HCT116 (cell line): ENCODE data around the gene MVK. TPM values are rescaled to one million over a fixed set of nuclear protein-coding genes. Genes with fewer than 3 reads are reported as not detected.

Experiments
- ATAC-seq: fragments of 200-7000 bp; cut with Tn5 transposase; 2 replicates; pipeline ENCODE4 v1.9.1; 2020; ENCODE audit warnings: mild to moderate bottlenecking, moderate library complexity
- BruUV-seq: library from RNA; stranded (reverse); fragments of 400-500 nt; replicated peaks from 2 replicates; lab custom pipeline; 2021; lab: Mats Ljungman, UMichigan
- CTCF ChIA-PET: fragments of 300-600 bp; sonication (Branson Sonifier 250); formaldehyde crosslinking; loops from one replicate; lab custom pipeline; 2021; ENCODE audit warnings: antibody characterized with exemption; lab: Charles Lee
- POLR2A ChIA-PET: fragments of 300-600, 350-600 bp; sonication (Branson Sonifier 250); formaldehyde crosslinking; loops from one replicate; lab custom pipeline; 2021; ENCODE audit warnings: antibody characterized with exemption; lab: Charles Lee
- RAD21 ChIA-PET, 2 experiments: fragments of 300-600 bp; sonication (Branson Sonifier 250); formaldehyde crosslinking; loops; one replicate each; lab custom pipeline; 2023; ENCODE audit warnings: low total read pairs in 2 of 2; ENCODE audit not compliant: uncharacterized antibody in 2 of 2, unreplicated experiment in 2 of 2, low non-redundant PET in 1 of 2; lab: Charles Lee
- DNase-seq: peaks from one replicate; pipeline ENCODE4 v3.0.0-alpha.2; 2010; ENCODE audit warnings: low read depth, low spot score
- H2AFZ ChIP-seq: fragments of 200-600 bp; shearing (Covaris generic), sonication (generic); 2 replicates; pipeline ENCODE4 v1.6.1; 2017; ENCODE audit warnings: low read depth, mixed run types, mixed read lengths, antibody characterized with exemption, low read length; ENCODE audit not compliant: poor library complexity, severe bottlenecking
- H3K27ac ChIP-seq: 2 replicates; pipeline ENCODE4 v1.5.1; 2012; ENCODE audit warnings: low read depth, low read length
- H3K27me3 ChIP-seq: fragments of 200-600 bp; sonication (generic); 2 replicates; pipeline ENCODE4 v1.6.1; 2016; ENCODE audit warnings: mixed run types, low read length, mixed read lengths; ENCODE audit not compliant: insufficient read depth
- H3K36me3 ChIP-seq, 2 experiments: fragments of 200-500 bp in 1 of 2; fragments of 200-600 bp in 1 of 2; sonication (Bioruptor generic) in 1 of 2; sonication (generic) in 1 of 2; 2 replicates each; pipeline versions ENCODE4 v1.5.1 to v1.6.1; 2014 to 2016; ENCODE audit warnings: low read length in 2 of 2, inconsistent platforms in 1 of 2, mixed read lengths in 1 of 2, mixed run types in 1 of 2; ENCODE audit not compliant: insufficient read depth in 2 of 2, control insufficient read depth in 1 of 2
- H3K4me1 ChIP-seq, 2 experiments: fragments of 200-600 bp in 1 of 2; sonication (generic) in 1 of 2; 2 replicates each; pipeline versions ENCODE4 v1.5.1 to v1.6.1; 2012 to 2017; ENCODE audit warnings: low read length in 2 of 2, inconsistent platforms in 1 of 2, mild to moderate bottlenecking in 1 of 2, mixed read lengths in 1 of 2, mixed run types in 1 of 2, moderate library complexity in 1 of 2; ENCODE audit not compliant: insufficient read depth in 2 of 2, control insufficient read depth in 1 of 2
- H3K4me2 ChIP-seq: fragments of 200-600 bp; sonication (generic); 2 replicates; pipeline ENCODE4 v1.6.1; 2017; ENCODE audit warnings: mixed run types, low read length, mixed read lengths
- H3K4me3 ChIP-seq, 2 experiments: fragments of 200-600 bp in 1 of 2; sonication (generic) in 1 of 2; replicated peaks in 1 of 2; 2 replicates each; pipeline ENCODE4 v1.5.1; 2011 to 2016; ENCODE audit warnings: low read length in 2 of 2, control low read depth in 1 of 2, low read depth in 1 of 2, mild to moderate bottlenecking in 1 of 2, mixed read lengths in 1 of 2, mixed run types in 1 of 2
- H3K79me2 ChIP-seq: fragments of 200-600 bp; sonication (generic); 2 replicates; pipeline ENCODE4 v1.6.1; 2017; ENCODE audit warnings: mild to moderate bottlenecking, mixed run types, low read length, moderate library complexity, mixed read lengths; ENCODE audit not compliant: insufficient read depth
- H3K9ac ChIP-seq: fragments of 200-600 bp; sonication (generic); 2 replicates; pipeline ENCODE4 v1.6.1; 2016; ENCODE audit warnings: low read length, mixed read lengths
- H3K9me2 ChIP-seq: fragments of 200-600 bp; sonication (generic), shearing (Covaris generic); 2 replicates; pipeline ENCODE4 v1.6.1; 2017; ENCODE audit warnings: mixed run types, mild to moderate bottlenecking, moderate library complexity; ENCODE audit not compliant: insufficient read depth
- H3K9me3 ChIP-seq, 2 experiments: fragments of 200-500 bp in 1 of 2; fragments of 200-600 bp in 1 of 2; sonication (Bioruptor generic) in 1 of 2; sonication (generic) in 1 of 2; 2 replicates each; pipeline ENCODE4 v1.6.1; 2014 to 2017; ENCODE audit warnings: low read length in 2 of 2, mixed read lengths in 2 of 2, inconsistent platforms in 1 of 2, low read depth in 1 of 2, mild to moderate bottlenecking in 1 of 2, mixed run types in 1 of 2, moderate library complexity in 1 of 2; ENCODE audit not compliant: control insufficient read depth in 1 of 2, insufficient read depth in 1 of 2
- H4K20me1 ChIP-seq: fragments of 200-600 bp; sonication (generic), shearing (Covaris generic); 2 replicates; pipeline ENCODE4 v1.6.1; 2017; ENCODE audit warnings: mixed run types, mild to moderate bottlenecking, moderate library complexity; ENCODE audit not compliant: insufficient read depth
- CBX3 ChIP-seq: IDR thresholded peaks from 2 replicates; pipeline ENCODE4 v1.6.1; 2012; ENCODE audit warnings: low read depth
- EGR1 ChIP-seq: IDR thresholded peaks from 2 replicates; pipeline ENCODE4 v1.6.1; 2012; ENCODE audit warnings: low read depth
- EZH2 ChIP-seq: fragments of 200-600 bp; sonication (generic); IDR thresholded peaks from 2 replicates; pipeline ENCODE4 v1.6.1; 2017; ENCODE audit warnings: antibody characterized with exemption, mixed run types
- EZH2phosphoT487 ChIP-seq: fragments of 200-600 bp; IDR thresholded peaks from 2 replicates; pipeline ENCODE4 v1.6.1; 2018; ENCODE audit warnings: antibody characterized with exemption, borderline replicate concordance
- FOSL1 ChIP-seq: IDR thresholded peaks from 2 replicates; pipeline ENCODE4 v1.6.1; 2012; ENCODE audit warnings: low read depth
- JUND ChIP-seq: IDR thresholded peaks from 2 replicates; pipeline ENCODE4 v1.6.1; 2012
- POLR2AphosphoS5 ChIP-seq: IDR thresholded peaks from 2 replicates; pipeline ENCODE4 v1.6.1; 2011; ENCODE audit warnings: mild to moderate bottlenecking, low read depth, low read length, moderate library complexity
- RAD21 ChIP-seq: IDR thresholded peaks from 2 replicates; pipeline ENCODE4 v1.6.1; 2012; ENCODE audit warnings: low read depth, mild to moderate bottlenecking
- REST ChIP-seq: IDR thresholded peaks from 2 replicates; pipeline ENCODE4 v1.6.1; 2012; ENCODE audit warnings: low read depth
- SP1 ChIP-seq: IDR thresholded peaks from 2 replicates; pipeline ENCODE4 v1.6.1; 2012; ENCODE audit warnings: low read depth
- SRF ChIP-seq: IDR thresholded peaks from 2 replicates; pipeline ENCODE4 v1.6.1; 2012; ENCODE audit warnings: low read depth
- TCF7L2 ChIP-seq: IDR thresholded peaks from 2 replicates; pipeline ENCODE4 v1.7.0; 2011; ENCODE audit warnings: borderline replicate concordance, inconsistent platforms; ENCODE audit not compliant: insufficient read depth, insufficient read length; ENCODE audit errors: extremely low read depth
- ZFX ChIP-seq: fragments of 450-650 bp; IDR thresholded peaks from 2 replicates; pipeline ENCODE4 v1.6.1; 2017
- ZNF274 ChIP-seq: fragments of 200-500 bp; sonication (Bioruptor generic); IDR thresholded peaks from 2 replicates; pipeline ENCODE4 v1.6.1; 2014; ENCODE audit warnings: mild to moderate bottlenecking, low read depth, low read length, inconsistent platforms
- intact Hi-C: fragments of 100-400 bp; cut with micrococcal nuclease; formaldehyde crosslinking; loops from 2 replicates; pipeline ENCODE4 v1.10.0; 2022
- total RNA-seq: library from RNA; stranded (reverse); gene quantifications from one replicate; pipeline ENCODE4 v1.2.1, GENCODE V29; 2021; ENCODE audit not compliant: unreplicated experiment

Gene MVK
- total RNA-seq, 1 experiment from 2014 or later = 17.3 TPM

GRCh38 chr12:109605016-109605415 is 31.4 kb downstream of the MVK start:
- no peaks in the 10 kb centered on the region for H3K9me3 ChIP-seq
- RAD21 ChIA-PET = no interaction called here
- intact Hi-C loops = no loop called here
- peaks cover 4% of the 10 kb centered on the region; the same call in 1 of the 2 replicates for H3K27me3 ChIP-seq
- H4K20me1 ChIP-seq = no peaks in the 10 kb centered on the region
- H3K79me2 ChIP-seq = no peaks in the 10 kb centered on the region
- POLR2A ChIA-PET = no interaction called here
- H3K9me2 ChIP-seq = no peaks in the 10 kb centered on the region
- H3K4me1 ChIP-seq = no peaks in the 10 kb centered on the region
- H2AFZ ChIP-seq = no peak overlapping the region
- TF ChIP-seq JUND (no peak), RAD21 (no peak), SP1 (no peak), REST (no peak), SRF (no peak), ZFX (no peak), EGR1 (no peak), FOSL1 (no peak), EZH2phosphoT487 (no peak), TCF7L2 (no peak), CBX3 (no peak), ZNF274 (no peak), EZH2 (no peak), POLR2AphosphoS5 (no peak)
- TF ChIP-seq, all 23 proteins: peak for 0
- Histone ChIP-seq H3K36me3 (no peaks in the 10 kb centered on the region), H3K27ac (no peak overlapping the region), H3K4me2 (no peak overlapping the region), H3K9ac (no peak overlapping the region), H3K4me3 (no peak overlapping the region)
- CTCF ChIA-PET = no interaction called here
- DNase-seq = no peak
- no peak for ATAC-seq
- BruUV-seq = no TSS peak
